GM12878 (cell line): ENCODE results near the gene ABCA13. TPM values are rescaled to one million over a fixed set of nuclear protein-coding genes. Genes with fewer than 3 reads are reported as not detected.

ENCODE experiments used
- ATAC-seq: fragments of 200-7000 bp; cut with Tn5 transposase; 3 replicates; pipeline ENCODE4 v1.9.1; 2020; ENCODE audit warnings: mild to moderate bottlenecking, moderate library complexity
- BruUV-seq: library from RNA; stranded (reverse); fragments of 400-500 nt; replicated peaks from 2 replicates; lab custom pipeline; 2021; lab: Mats Ljungman, UMichigan
- CTCF ChIA-PET: fragments of 300-600 bp; sonication (Branson Sonifier 250); formaldehyde crosslinking; extraction: SDS; loops from one replicate; lab custom pipeline; 2021; ENCODE audit warnings: inconsistent platforms; lab: Yijun Ruan, JAX
- POLR2A ChIA-PET: fragments of 350-600 bp; formaldehyde crosslinking; extraction: SDS; loops from one replicate; lab custom pipeline; 2021; ENCODE audit warnings: inconsistent platforms; lab: Charles Lee
- RAD21 ChIA-PET: fragments of 300-600 bp; sonication (Branson Sonifier 250); formaldehyde crosslinking; loops from one replicate; lab custom pipeline; 2023; ENCODE audit warnings: antibody characterized with exemption; ENCODE audit not compliant: unreplicated experiment; lab: Charles Lee
- SMC1A ChIA-PET: fragments of 300-600 bp; sonication (Branson Sonifier 250); formaldehyde crosslinking; loops from one replicate; lab custom pipeline; 2023; ENCODE audit not compliant: unreplicated experiment, uncharacterized antibody; lab: Charles Lee
- DNase-seq: peaks from one replicate; pipeline ENCODE4 v3.0.0-alpha.2; 2011; ENCODE audit warnings: low read depth, low spot score
- FAIRE-seq: peaks from 3 replicates; lab custom pipeline; 2011; peaks lifted over from hg19 to GRCh38; lab: Jason Lieb, UNC
- H2AFZ ChIP-seq: 2 replicates; pipeline ENCODE4 v1.6.0; 2011; ENCODE audit warnings: low read depth, low read length, control low read depth; ENCODE audit not compliant: control insufficient read depth
- H3K27ac ChIP-seq: 2 replicates; pipeline ENCODE4 v1.5.1; 2011; ENCODE audit warnings: control low read depth; ENCODE audit not compliant: control insufficient read depth, insufficient read depth
- H3K27me3 ChIP-seq, 2 experiments: replicated peaks in 1 of 2; 2 replicates each; pipeline versions ENCODE4 v1.6.0 to v1.6.1; 2011; ENCODE audit warnings: low read length in 1 of 2; ENCODE audit not compliant: control insufficient read depth in 2 of 2, insufficient read depth in 2 of 2
- H3K36me3 ChIP-seq, 2 experiments: 2 replicates each; pipeline ENCODE4 v1.5.1; 2011; ENCODE audit warnings: low read length in 1 of 2; ENCODE audit not compliant: control insufficient read depth in 2 of 2, insufficient read depth in 2 of 2
- H3K4me1 ChIP-seq: 2 replicates; pipeline ENCODE4 v1.6.1; 2011; ENCODE audit warnings: mild to moderate bottlenecking, low read length, moderate library complexity, mixed read lengths; ENCODE audit not compliant: control insufficient read depth, insufficient read depth
- H3K4me2 ChIP-seq: 2 replicates; pipeline ENCODE4 v1.6.0; 2011; ENCODE audit warnings: control low read depth; ENCODE audit not compliant: control insufficient read depth, insufficient read depth
- H3K4me3 ChIP-seq: fragments of 200-600 bp; sonication (generic); 2 replicates; pipeline ENCODE4 v1.5.1; 2016
- H3K79me2 ChIP-seq: 2 replicates; pipeline ENCODE4 v1.6.0; 2011; ENCODE audit warnings: low read length; ENCODE audit not compliant: control insufficient read depth, insufficient read depth
- H3K9ac ChIP-seq: 2 replicates; pipeline ENCODE4 v1.8.0; 2011; ENCODE audit warnings: low read length, control low read depth, mixed read lengths; ENCODE audit not compliant: control insufficient read depth, insufficient read depth
- H3K9me3 ChIP-seq: replicated peaks from 3 replicates; pipeline ENCODE4 v1.5.1; 2011; ENCODE audit warnings: mild to moderate bottlenecking, low read length; ENCODE audit not compliant: control insufficient read depth, insufficient read depth
- H4K20me1 ChIP-seq: 2 replicates; pipeline ENCODE4 v1.6.0; 2011; ENCODE audit not compliant: control insufficient read depth, insufficient read depth
- EP300 ChIP-seq, 2 experiments: fragments of 150-350 bp in 1 of 2; IDR thresholded peaks; 2 replicates each; pipeline ENCODE4 v1.6.1; 2011 to 2012; ENCODE audit warnings: low read depth in 2 of 2, low read length in 2 of 2, borderline replicate concordance in 1 of 2, improper control_type of control experiment in 1 of 2, inconsistent platforms in 1 of 2; ENCODE audit not compliant: control insufficient read depth in 1 of 2
- HDAC2 ChIP-seq: fragments of 200-600 bp; sonication (generic); IDR thresholded peaks from 2 replicates; pipeline ENCODE4 v1.6.1; 2017
- NFYA ChIP-seq: IDR thresholded peaks from 2 replicates; pipeline ENCODE4 v1.6.1; 2011; ENCODE audit warnings: low read depth, mild to moderate bottlenecking, low read length, improper control_type of control experiment, borderline replicate concordance
- NR2F1 ChIP-seq: fragments of 450-650 bp; conservative IDR thresholded peaks from 2 replicates; pipeline ENCODE4 v1.6.1; 2017; ENCODE audit warnings: mild to moderate bottlenecking
- PAX8 ChIP-seq: fragments of 450-650 bp; IDR thresholded peaks from 2 replicates; pipeline ENCODE4 v1.6.1; 2017; ENCODE audit warnings: mild to moderate bottlenecking, moderate library complexity
- RB1 ChIP-seq: fragments of 450-650 bp; formaldehyde crosslinking; IDR thresholded peaks from 2 replicates; pipeline ENCODE4 v1.6.1; 2017; ENCODE audit warnings: mild to moderate bottlenecking, borderline replicate concordance
- SPI1 ChIP-seq: IDR thresholded peaks from 2 replicates; pipeline ENCODE4 v1.6.1; 2011; ENCODE audit warnings: low read depth, mild to moderate bottlenecking, low read length, moderate library complexity, borderline replicate concordance; ENCODE audit not compliant: insufficient read depth
- ZNF384 ChIP-seq: IDR thresholded peaks from 2 replicates; pipeline ENCODE4 v1.6.1; 2012; ENCODE audit warnings: low read depth, mild to moderate bottlenecking, low read length, improper control_type of control experiment, borderline replicate concordance
- WGBS: methylation state at CpG from one replicate; pipeline ENCODE4 v1.1.6; 2016; ENCODE audit warnings: low lambda C conversion rate; ENCODE audit not compliant: insufficient replicate concordance, insufficient coverage; ENCODE audit errors: missing lambda C conversion rate; 5-methylcytosine and 5-hydroxymethylcytosine counted together
- in situ Hi-C: fragments of 300-500 bp; cut with MboI; formaldehyde crosslinking; loops from 9 replicates; pipeline ENCODE4 v1.14.3; 2018; ENCODE audit warnings: mixed read lengths
- intact Hi-C: fragments of 100-400 bp; cut with micrococcal nuclease; formaldehyde crosslinking; loops from one replicate; pipeline ENCODE4 v1.14.2; 2022; ENCODE audit not compliant: unreplicated experiment
- polyA plus RNA-seq, 11 experiments: library from polyadenylated mRNA; depleted of rRNA in 4 of 11; unstranded in 6 of 11; stranded (reverse) in 5 of 11; fragments of >200 nt; fragmentation: Nextera tagmentation in 4 of 11; fragmentation: Illumina TruSeq in 1 of 11; extraction: Ambion mirVana in 4 of 11; extraction: Trizol in 1 of 11; gene quantifications; 1 replicate in 1 of 11; 2 replicates in 10 of 11; pipeline versions ENCODE4 v1.2.1 to v1.2.3, GENCODE V29; 2011 to 2016; ENCODE audit warnings: inconsistent platforms in 2 of 11, missing spikeins in 2 of 11, low read depth in 1 of 11
- total RNA-seq, 4 experiments: library from RNA; depleted of rRNA in 3 of 4; stranded (reverse); fragments of >200 nt in 3 of 4; fragmentation: Illumina TruSeq in 1 of 4; extraction: Trizol in 1 of 4; gene quantifications; 2 replicates each; pipeline versions ENCODE4 v1.2.1 to v1.2.3, GENCODE V29; 2013 to 2021
- TF ChIP-seq, protein P1 (sequence below): fragments of 450-650 bp; IDR thresholded peaks from 2 replicates; pipeline ENCODE4 v1.6.1; 2017; ENCODE audit warnings: mild to moderate bottlenecking, moderate library complexity
- TF ChIP-seq, protein P2 (sequence below): IDR thresholded peaks from 2 replicates; pipeline ENCODE4 v1.6.1; 2011; ENCODE audit warnings: low read depth, low read length, improper control_type of control experiment, borderline replicate concordance
- TF ChIP-seq, protein P3 (sequence below): fragments of 450-650 bp; formaldehyde crosslinking; IDR thresholded peaks from 2 replicates; pipeline ENCODE4 v1.4.0; 2022; ENCODE audit warnings: mild to moderate bottlenecking, moderate library complexity

Gene ABCA13
- total and polyA plus RNA-seq, 10 of the 15 experiments (the other 5 are each of a cell fraction or from before 2014, with no cell fraction given), result under 0.01 to 0.98 (median 0.04) TPM; not detected in 2

DNA sequence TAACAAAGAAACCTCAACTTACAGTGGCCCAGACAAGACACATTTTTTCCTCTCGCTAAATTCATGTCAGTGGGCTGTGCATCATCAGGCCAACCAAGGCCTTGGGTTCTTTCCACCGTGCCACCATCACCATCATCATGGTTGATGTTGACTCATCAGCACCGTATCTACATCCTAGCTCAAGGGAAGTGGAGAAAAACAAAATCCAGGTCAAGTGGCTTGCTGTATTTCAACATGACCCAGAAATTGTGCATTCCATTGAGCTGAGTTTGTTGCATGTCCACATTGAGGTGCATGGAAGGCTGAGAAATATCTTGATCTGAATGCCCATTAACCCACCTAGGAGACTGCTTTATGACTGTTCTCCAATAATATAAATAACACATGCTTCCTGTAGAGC, 440.7 kb downstream of the ABCA13 start:
- ChIA-PET POLR2A (no interaction called here), SMC1A (no interaction called here), RAD21 (no interaction called here), CTCF (no interaction called here)
- DNase-seq (no peak), ATAC-seq (no peak), FAIRE-seq (no peak)
- no peak overlapping the region for H3K27ac ChIP-seq
- no peaks in the 10 kb centered on the region for H3K36me3 ChIP-seq
- H2AFZ ChIP-seq, result no peak overlapping the region
- 18% methylated on average over 3 of the region's 3 CpGs for WGBS
- intact Hi-C loops, result no loop called here
- in situ Hi-C loops, result no loop called here
- H3K79me2 ChIP-seq, result no peaks in the 10 kb centered on the region
- no peak overlapping the region for H3K9ac ChIP-seq
- no peaks in the 10 kb centered on the region for H3K9me3 ChIP-seq
- H3K4me3 ChIP-seq, result no peak overlapping the region
- no TSS peak for BruUV-seq
- no peaks in the 10 kb centered on the region for H3K27me3 ChIP-seq
- H3K4me1 ChIP-seq, result no peaks in the 10 kb centered on the region
- TF ChIP-seq, protein P1, sequence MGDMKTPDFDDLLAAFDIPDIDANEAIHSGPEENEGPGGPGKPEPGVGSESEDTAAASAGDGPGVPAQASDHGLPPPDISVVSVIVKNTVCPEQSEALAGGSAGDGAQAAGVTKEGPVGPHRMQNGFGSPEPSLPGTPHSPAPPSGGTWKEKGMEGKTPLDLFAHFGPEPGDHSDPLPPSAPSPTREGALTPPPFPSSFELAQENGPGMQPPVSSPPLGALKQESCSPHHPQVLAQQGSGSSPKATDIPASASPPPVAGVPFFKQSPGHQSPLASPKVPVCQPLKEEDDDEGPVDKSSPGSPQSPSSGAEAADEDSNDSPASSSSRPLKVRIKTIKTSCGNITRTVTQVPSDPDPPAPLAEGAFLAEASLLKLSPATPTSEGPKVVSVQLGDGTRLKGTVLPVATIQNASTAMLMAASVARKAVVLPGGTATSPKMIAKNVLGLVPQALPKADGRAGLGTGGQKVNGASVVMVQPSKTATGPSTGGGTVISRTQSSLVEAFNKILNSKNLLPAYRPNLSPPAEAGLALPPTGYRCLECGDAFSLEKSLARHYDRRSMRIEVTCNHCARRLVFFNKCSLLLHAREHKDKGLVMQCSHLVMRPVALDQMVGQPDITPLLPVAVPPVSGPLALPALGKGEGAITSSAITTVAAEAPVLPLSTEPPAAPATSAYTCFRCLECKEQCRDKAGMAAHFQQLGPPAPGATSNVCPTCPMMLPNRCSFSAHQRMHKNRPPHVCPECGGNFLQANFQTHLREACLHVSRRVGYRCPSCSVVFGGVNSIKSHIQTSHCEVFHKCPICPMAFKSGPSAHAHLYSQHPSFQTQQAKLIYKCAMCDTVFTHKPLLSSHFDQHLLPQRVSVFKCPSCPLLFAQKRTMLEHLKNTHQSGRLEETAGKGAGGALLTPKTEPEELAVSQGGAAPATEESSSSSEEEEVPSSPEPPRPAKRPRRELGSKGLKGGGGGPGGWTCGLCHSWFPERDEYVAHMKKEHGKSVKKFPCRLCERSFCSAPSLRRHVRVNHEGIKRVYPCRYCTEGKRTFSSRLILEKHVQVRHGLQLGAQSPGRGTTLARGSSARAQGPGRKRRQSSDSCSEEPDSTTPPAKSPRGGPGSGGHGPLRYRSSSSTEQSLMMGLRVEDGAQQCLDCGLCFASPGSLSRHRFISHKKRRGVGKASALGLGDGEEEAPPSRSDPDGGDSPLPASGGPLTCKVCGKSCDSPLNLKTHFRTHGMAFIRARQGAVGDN, result no peak
- TF ChIP-seq HDAC2 (no peak), SPI1 (no peak), NR2F1 (no peak), EP300 (IDR thresholded peaks at IDR 0.05; ENCODE audit: borderline replicate concordance in 1 of 2, control insufficient read depth in 1 of 2, low read depth in 2 of 2, low read length in 2 of 2) (no peak), ZNF384 (no peak), RB1 (no peak), NFYA (no peak), PAX8 (no peak)
- TF ChIP-seq, protein P2, sequence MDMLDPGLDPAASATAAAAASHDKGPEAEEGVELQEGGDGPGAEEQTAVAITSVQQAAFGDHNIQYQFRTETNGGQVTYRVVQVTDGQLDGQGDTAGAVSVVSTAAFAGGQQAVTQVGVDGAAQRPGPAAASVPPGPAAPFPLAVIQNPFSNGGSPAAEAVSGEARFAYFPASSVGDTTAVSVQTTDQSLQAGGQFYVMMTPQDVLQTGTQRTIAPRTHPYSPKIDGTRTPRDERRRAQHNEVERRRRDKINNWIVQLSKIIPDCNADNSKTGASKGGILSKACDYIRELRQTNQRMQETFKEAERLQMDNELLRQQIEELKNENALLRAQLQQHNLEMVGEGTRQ, result no peak
- TF ChIP-seq, protein P3, sequence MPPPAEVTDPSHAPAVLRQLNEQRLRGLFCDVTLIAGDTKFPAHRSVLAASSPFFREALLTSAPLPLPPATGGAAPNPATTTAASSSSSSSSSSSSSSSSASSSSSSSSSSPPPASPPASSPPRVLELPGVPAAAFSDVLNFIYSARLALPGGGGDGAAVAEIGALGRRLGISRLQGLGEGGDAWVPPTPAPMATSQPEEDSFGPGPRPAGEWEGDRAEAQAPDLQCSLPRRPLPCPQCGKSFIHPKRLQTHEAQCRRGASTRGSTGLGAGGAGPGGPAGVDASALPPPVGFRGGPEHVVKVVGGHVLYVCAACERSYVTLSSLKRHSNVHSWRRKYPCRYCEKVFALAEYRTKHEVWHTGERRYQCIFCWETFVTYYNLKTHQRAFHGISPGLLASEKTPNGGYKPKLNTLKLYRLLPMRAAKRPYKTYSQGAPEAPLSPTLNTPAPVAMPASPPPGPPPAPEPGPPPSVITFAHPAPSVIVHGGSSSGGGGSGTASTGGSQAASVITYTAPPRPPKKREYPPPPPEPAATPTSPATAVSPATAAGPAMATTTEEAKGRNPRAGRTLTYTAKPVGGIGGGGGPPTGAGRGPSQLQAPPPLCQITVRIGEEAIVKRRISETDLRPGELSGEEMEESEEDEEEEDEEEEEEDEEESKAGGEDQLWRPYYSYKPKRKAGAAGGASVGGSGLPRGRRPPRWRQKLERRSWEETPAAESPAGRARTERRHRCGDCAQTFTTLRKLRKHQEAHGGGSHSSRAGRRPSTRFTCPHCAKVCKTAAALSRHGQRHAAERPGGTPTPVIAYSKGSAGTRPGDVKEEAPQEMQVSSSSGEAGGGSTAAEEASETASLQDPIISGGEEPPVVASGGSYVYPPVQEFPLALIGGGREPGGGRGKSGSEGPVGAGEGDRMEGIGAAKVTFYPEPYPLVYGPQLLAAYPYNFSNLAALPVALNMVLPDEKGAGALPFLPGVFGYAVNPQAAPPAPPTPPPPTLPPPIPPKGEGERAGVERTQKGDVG (CRISPR knock-in tag), result no peak
- H3K4me2 ChIP-seq, result no peak overlapping the region
- H4K20me1 ChIP-seq, result no peaks in the 10 kb centered on the region
